ENCODE data around the gene C19orf33. TPM values are rescaled to one million over a fixed set of nuclear protein-coding genes. Genes with fewer than 3 reads are reported as not detected.

The C19orf33 gene
- total and polyA plus RNA-seq, 9 of the 15 experiments (the other 6 are each of a cell fraction or from before 2014, with no cell fraction given), result 3.2 TPM; not detected in 8

DNA sequence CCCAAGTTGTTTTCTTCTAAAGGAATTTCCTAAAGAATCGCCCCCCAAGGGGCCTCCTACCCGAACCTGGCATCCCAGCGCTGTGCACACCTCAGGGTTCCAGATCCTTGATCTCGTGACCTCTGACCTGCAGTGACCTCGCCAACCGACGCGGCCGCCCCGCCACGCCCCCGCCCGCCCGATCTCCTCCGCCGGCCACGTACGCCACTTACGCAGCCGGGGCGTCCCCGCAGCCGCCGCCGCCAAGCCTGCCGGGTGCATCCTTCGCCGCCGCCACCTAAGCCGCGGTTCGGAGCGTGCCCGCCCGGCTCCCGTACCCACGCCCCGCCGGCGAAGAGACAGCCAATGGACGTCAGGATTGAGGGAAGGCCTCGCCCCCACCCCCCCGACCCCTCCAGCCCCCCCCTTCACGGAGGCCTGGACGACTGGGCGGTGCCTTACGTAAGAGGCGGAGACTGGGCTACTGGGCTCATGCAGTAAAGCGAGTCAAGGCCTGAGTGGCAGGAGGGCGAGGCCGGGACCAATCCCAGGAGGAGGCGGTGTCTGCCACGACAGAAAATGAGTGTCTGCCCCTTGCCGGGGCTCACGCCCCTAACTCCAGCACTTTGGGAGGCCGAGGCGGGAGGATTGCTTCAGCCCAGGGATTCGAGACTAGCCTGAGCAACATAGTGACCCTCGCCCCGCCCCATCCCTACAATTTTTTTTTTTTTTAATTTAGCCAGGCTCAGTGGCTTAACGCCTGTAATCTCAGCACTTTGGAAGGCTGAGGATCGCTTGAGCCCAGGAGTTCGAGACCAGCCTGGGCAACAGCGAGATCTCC lies 11.8 kb downstream of the C19orf33 start, which contains the start of gene YIF1B (continued):
- TF ChIP-seq, protein P1, sequence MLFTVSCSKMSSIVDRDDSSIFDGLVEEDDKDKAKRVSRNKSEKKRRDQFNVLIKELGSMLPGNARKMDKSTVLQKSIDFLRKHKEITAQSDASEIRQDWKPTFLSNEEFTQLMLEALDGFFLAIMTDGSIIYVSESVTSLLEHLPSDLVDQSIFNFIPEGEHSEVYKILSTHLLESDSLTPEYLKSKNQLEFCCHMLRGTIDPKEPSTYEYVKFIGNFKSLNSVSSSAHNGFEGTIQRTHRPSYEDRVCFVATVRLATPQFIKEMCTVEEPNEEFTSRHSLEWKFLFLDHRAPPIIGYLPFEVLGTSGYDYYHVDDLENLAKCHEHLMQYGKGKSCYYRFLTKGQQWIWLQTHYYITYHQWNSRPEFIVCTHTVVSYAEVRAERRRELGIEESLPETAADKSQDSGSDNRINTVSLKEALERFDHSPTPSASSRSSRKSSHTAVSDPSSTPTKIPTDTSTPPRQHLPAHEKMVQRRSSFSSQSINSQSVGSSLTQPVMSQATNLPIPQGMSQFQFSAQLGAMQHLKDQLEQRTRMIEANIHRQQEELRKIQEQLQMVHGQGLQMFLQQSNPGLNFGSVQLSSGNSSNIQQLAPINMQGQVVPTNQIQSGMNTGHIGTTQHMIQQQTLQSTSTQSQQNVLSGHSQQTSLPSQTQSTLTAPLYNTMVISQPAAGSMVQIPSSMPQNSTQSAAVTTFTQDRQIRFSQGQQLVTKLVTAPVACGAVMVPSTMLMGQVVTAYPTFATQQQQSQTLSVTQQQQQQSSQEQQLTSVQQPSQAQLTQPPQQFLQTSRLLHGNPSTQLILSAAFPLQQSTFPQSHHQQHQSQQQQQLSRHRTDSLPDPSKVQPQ (CRISPR knock-in tag; IDR thresholded peaks at IDR 0.05; ENCODE audit: borderline replicate concordance), result no peak
- peak; percentile 1 for TF ChIP-seq SAP30 (IDR thresholded peaks at IDR 0.05; ENCODE audit: borderline replicate concordance, insufficient read depth, low read depth, low read length, poor library complexity, severe bottlenecking)
- TF ChIP-seq PHF8 (IDR thresholded peaks at IDR 0.05; ENCODE audit: borderline replicate concordance, low read length), result peak; percentile 36; the same call in 1 of the 2 replicates
- no peak for TF ChIP-seq ELF1 (tag; IDR thresholded peaks at IDR 0.05)
- TF ChIP-seq SETDB1 (IDR thresholded peaks at IDR 0.05; ENCODE audit: low read length), result no peak
- peak; percentile 37; the same call in 1 of the 2 replicates for TF ChIP-seq HCFC1 (IDR thresholded peaks at IDR 0.05; ENCODE audit: low read depth, low read length)
- TF ChIP-seq CBX8 (IDR thresholded peaks at IDR 0.05; ENCODE audit: borderline replicate concordance, extremely low read depth, low read depth, low read length, poor library complexity, severe bottlenecking), result no peak
- TF ChIP-seq, protein P2, sequence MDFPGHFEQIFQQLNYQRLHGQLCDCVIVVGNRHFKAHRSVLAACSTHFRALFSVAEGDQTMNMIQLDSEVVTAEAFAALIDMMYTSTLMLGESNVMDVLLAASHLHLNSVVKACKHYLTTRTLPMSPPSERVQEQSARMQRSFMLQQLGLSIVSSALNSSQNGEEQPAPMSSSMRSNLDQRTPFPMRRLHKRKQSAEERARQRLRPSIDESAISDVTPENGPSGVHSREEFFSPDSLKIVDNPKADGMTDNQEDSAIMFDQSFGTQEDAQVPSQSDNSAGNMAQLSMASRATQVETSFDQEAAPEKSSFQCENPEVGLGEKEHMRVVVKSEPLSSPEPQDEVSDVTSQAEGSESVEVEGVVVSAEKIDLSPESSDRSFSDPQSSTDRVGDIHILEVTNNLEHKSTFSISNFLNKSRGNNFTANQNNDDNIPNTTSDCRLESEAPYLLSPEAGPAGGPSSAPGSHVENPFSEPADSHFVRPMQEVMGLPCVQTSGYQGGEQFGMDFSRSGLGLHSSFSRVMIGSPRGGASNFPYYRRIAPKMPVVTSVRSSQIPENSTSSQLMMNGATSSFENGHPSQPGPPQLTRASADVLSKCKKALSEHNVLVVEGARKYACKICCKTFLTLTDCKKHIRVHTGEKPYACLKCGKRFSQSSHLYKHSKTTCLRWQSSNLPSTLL (IDR thresholded peaks at IDR 0.05), result no peak
- TF ChIP-seq, protein P3, sequence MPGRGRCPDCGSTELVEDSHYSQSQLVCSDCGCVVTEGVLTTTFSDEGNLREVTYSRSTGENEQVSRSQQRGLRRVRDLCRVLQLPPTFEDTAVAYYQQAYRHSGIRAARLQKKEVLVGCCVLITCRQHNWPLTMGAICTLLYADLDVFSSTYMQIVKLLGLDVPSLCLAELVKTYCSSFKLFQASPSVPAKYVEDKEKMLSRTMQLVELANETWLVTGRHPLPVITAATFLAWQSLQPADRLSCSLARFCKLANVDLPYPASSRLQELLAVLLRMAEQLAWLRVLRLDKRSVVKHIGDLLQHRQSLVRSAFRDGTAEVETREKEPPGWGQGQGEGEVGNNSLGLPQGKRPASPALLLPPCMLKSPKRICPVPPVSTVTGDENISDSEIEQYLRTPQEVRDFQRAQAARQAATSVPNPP (IDR thresholded peaks at IDR 0.05; ENCODE audit: borderline replicate concordance, insufficient read depth, insufficient read length), result no peak
- no peak for TF ChIP-seq ZFPM2 (CRISPR knock-in tag; IDR thresholded peaks at IDR 0.05)
- peak; percentile 65 for TF ChIP-seq CEBPB (tag; IDR thresholded peaks at IDR 0.05)
- TF ChIP-seq, protein P4, sequence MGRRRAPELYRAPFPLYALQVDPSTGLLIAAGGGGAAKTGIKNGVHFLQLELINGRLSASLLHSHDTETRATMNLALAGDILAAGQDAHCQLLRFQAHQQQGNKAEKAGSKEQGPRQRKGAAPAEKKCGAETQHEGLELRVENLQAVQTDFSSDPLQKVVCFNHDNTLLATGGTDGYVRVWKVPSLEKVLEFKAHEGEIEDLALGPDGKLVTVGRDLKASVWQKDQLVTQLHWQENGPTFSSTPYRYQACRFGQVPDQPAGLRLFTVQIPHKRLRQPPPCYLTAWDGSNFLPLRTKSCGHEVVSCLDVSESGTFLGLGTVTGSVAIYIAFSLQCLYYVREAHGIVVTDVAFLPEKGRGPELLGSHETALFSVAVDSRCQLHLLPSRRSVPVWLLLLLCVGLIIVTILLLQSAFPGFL (CRISPR knock-in tag; IDR thresholded peaks at IDR 0.05), result no peak
- no peak for TF ChIP-seq ZNF239 (CRISPR knock-in tag; IDR thresholded peaks at IDR 0.05)
- TF ChIP-seq, protein P5, sequence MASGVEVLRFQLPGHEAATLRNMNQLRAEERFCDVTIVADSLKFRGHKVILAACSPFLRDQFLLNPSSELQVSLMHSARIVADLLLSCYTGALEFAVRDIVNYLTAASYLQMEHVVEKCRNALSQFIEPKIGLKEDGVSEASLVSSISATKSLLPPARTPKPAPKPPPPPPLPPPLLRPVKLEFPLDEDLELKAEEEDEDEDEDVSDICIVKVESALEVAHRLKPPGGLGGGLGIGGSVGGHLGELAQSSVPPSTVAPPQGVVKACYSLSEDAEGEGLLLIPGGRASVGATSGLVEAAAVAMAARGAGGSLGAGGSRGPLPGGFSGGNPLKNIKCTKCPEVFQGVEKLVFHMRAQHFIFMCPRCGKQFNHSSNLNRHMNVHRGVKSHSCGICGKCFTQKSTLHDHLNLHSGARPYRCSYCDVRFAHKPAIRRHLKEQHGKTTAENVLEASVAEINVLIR (CRISPR knock-in tag; IDR thresholded peaks at IDR 0.05), result no peak
- TF ChIP-seq, protein P6, sequence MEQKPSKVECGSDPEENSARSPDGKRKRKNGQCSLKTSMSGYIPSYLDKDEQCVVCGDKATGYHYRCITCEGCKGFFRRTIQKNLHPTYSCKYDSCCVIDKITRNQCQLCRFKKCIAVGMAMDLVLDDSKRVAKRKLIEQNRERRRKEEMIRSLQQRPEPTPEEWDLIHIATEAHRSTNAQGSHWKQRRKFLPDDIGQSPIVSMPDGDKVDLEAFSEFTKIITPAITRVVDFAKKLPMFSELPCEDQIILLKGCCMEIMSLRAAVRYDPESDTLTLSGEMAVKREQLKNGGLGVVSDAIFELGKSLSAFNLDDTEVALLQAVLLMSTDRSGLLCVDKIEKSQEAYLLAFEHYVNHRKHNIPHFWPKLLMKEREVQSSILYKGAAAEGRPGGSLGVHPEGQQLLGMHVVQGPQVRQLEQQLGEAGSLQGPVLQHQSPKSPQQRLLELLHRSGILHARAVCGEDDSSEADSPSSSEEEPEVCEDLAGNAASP (IDR thresholded peaks at IDR 0.05), result no peak

Measured in K562 (cell line).